ENCODE data around the gene GATAD2A.

GATAD2A gene

GRCh38 chr19:19514881-19515641 lies 109.6 kb downstream of the GATAD2A start, which contains the start of gene TSSK6:
Gene TSSK6 (minus strand): TSS chr19:19515548. CDS start chr19:19515427, 121 bp downstream.
- peak within 1 kb of the TSS; percentile 82 for H3K4me3 ChIP-seq (ENCODE audit: low read depth, low read length)
- no peak for TF ChIP-seq CTCF (IDR thresholded peaks at IDR 0.05; ENCODE audit: low read depth, low read length)

GRCh38 chr19:19515642-19516519 lies 110.4 kb downstream of the GATAD2A start, which contains the start of gene NDUFA13:
Gene NDUFA13 (plus strand): TSS chr19:19516225. CDS start chr19:19516239, 14 bp downstream.
- peak within 1 kb of the TSS; percentile 82 for H3K4me3 ChIP-seq (ENCODE audit: low read depth, low read length)
- TF ChIP-seq CTCF (IDR thresholded peaks at IDR 0.05; ENCODE audit: low read depth, low read length) = no peak

- TF ChIP-seq CTCF (IDR thresholded peaks at IDR 0.05; ENCODE audit: low read depth, low read length) = no peak
- H3K4me3 ChIP-seq (ENCODE audit: low read depth, low read length) = no peak overlapping the region
These were observed 111.8 kb downstream of the GATAD2A start for GRCh38 chr19:19517235-19517619.

- no peak overlapping the region for H3K4me3 ChIP-seq (ENCODE audit: low read depth, low read length)
- TF ChIP-seq CTCF (IDR thresholded peaks at IDR 0.05; ENCODE audit: low read depth, low read length) = no peak
These were observed 115.5 kb downstream of the GATAD2A start for GRCh38 chr19:19520989-19521388.

- no peak for TF ChIP-seq CTCF (IDR thresholded peaks at IDR 0.05; ENCODE audit: low read depth, low read length)
- no peak overlapping the region for H3K4me3 ChIP-seq (ENCODE audit: low read depth, low read length)
These were observed 117.7 kb downstream of the GATAD2A start for GRCh38 chr19:19523177-19523576.

GRCh38 chr19:19524053-19524452 lies 118.6 kb downstream of the GATAD2A start:
- no peak overlapping the region for H3K4me3 ChIP-seq (ENCODE audit: low read depth, low read length)

More at GRCh38 chr19:19524053-19524452, 118.6 kb downstream of the GATAD2A start:
- no peak for TF ChIP-seq CTCF (IDR thresholded peaks at IDR 0.05; ENCODE audit: low read depth, low read length)
